A549 (cell line): ENCODE measurements around the gene CTNNBL1. TPM values are rescaled to one million over a fixed set of nuclear protein-coding genes. Genes with fewer than 3 reads are reported as not detected.

Experiments
- ATAC-seq, 2 experiments: fragments of 200-7000 bp in 1 of 2; fragments of >200 bp in 1 of 2; cut with Nextera tagmentation in 1 of 2; cut with Tn5 transposase in 1 of 2; 3 replicates each; pipeline versions ENCODE4 v1.8.0 to v1.9.1; 2018 to 2020; ENCODE audit warnings: mild to moderate bottlenecking in 1 of 2, moderate library complexity in 1 of 2
- CTCF ChIA-PET: fragments of 300-600 bp; sonication (Branson Sonifier 250); formaldehyde crosslinking; extraction: SDS; loops from one replicate; lab custom pipeline; 2021; ENCODE audit warnings: antibody characterized with exemption, inconsistent platforms; lab: Yijun Ruan, JAX
- POLR2A ChIA-PET: fragments of 350-600 bp; formaldehyde crosslinking; extraction: SDS; loops from one replicate; lab custom pipeline; 2021; ENCODE audit warnings: antibody characterized with exemption, inconsistent platforms; lab: Yijun Ruan, JAX
- DNase-seq, 2 experiments: peaks; one replicate each; pipeline versions ENCODE4 v3.0.0 to v3.0.0-alpha.2; 2011 to 2016; ENCODE audit warnings: low read depth in 1 of 2, low spot score in 1 of 2
- FAIRE-seq: peaks from 2 replicates; lab custom pipeline; 2011; peaks lifted over from hg19 to GRCh38; lab: Jason Lieb, UNC
- H3K27ac ChIP-seq, 2 experiments: fragments of >200 bp; sonication (Bioruptor Twin); formaldehyde crosslinking; 3 replicates each; pipeline ENCODE4 v1.5.1; 2016 to 2017
- H3K4me1 ChIP-seq: fragments of >200 bp; sonication (Bioruptor Twin); formaldehyde crosslinking; 3 replicates; pipeline ENCODE4 v1.6.1; 2016
- H3K4me2 ChIP-seq: fragments of >200 bp; sonication (Bioruptor Twin); formaldehyde crosslinking; 3 replicates; pipeline ENCODE4 v1.6.1; 2016
- H3K4me3 ChIP-seq: fragments of >200 bp; sonication (Bioruptor Twin); formaldehyde crosslinking; 3 replicates; pipeline ENCODE4 v1.5.1; 2016
- H3K9me3 ChIP-seq: fragments of >200 bp; sonication (Bioruptor Twin); formaldehyde crosslinking; 3 replicates; pipeline ENCODE4 v1.6.1; 2016
- BCL3 ChIP-seq: fragments of >200 bp; sonication (Bioruptor Twin); formaldehyde crosslinking; IDR thresholded peaks from 3 replicates; pipeline ENCODE4 v1.6.1; 2016
- CHD2 ChIP-seq: fragments of 150-350 bp; IDR thresholded peaks from 2 replicates; pipeline ENCODE4 v1.6.1; 2014; ENCODE audit warnings: low read length; ENCODE audit not compliant: partially characterized antibody
- CHD4 ChIP-seq: fragments of 200-600 bp; sonication (generic); IDR thresholded peaks from 2 replicates; pipeline ENCODE4 v1.6.1; 2016; ENCODE audit warnings: antibody characterized with exemption, mild to moderate bottlenecking, borderline replicate concordance
- EHF ChIP-seq: fragments of 250-450 bp; sonication (Bioruptor Pico); IDR thresholded peaks from 2 replicates; pipeline ENCODE4 v1.5.0; 2020; ENCODE audit warnings: mild to moderate bottlenecking
- EHMT2 ChIP-seq: fragments of 200-600 bp; sonication (generic); IDR thresholded peaks from 2 replicates; pipeline ENCODE4 v1.6.1; 2016; ENCODE audit warnings: antibody characterized with exemption, low read depth, mild to moderate bottlenecking, moderate library complexity
- EP300 ChIP-seq, 2 experiments: fragments of >200 bp; sonication (Bioruptor Twin); formaldehyde crosslinking; IDR thresholded peaks; 2 replicates in 1 of 2; 3 replicates in 1 of 2; pipeline ENCODE4 v1.6.1; 2016 to 2017
- FOSL2 ChIP-seq, 2 experiments: fragments of 450-650 bp in 1 of 2; fragments of >200 bp in 1 of 2; sonication (Bioruptor Twin) in 1 of 2; formaldehyde crosslinking; IDR thresholded peaks; 2 replicates each; pipeline versions ENCODE4 v1.5.0 to v1.6.1; 2016 to 2020; ENCODE audit warnings: mild to moderate bottlenecking in 1 of 2, moderate library complexity in 1 of 2
- FOXS1 ChIP-seq: fragments of 250-450 bp; sonication (Bioruptor Pico); IDR thresholded peaks from 2 replicates; pipeline ENCODE4 v1.5.0; 2020; ENCODE audit warnings: mild to moderate bottlenecking, moderate library complexity
- GATA3 ChIP-seq: IDR thresholded peaks from 2 replicates; pipeline ENCODE4 v1.6.1; 2012; ENCODE audit warnings: borderline replicate concordance
- HDAC2 ChIP-seq: fragments of 200-600 bp; sonication (generic); IDR thresholded peaks from 2 replicates; pipeline ENCODE4 v1.6.1; 2016
- HEYL ChIP-seq: fragments of 250-450 bp; sonication (Bioruptor Pico); IDR thresholded peaks from 2 replicates; pipeline ENCODE4 v1.8.0; 2021; ENCODE audit warnings: mild to moderate bottlenecking, moderate library complexity
- HOXB13 ChIP-seq: fragments of 250-450 bp; sonication (Bioruptor Pico); IDR thresholded peaks from 2 replicates; pipeline ENCODE4 v1.5.0; 2020; ENCODE audit warnings: low read depth, mild to moderate bottlenecking, moderate library complexity
- HOXB5 ChIP-seq: fragments of 250-450 bp; sonication (Bioruptor Pico); IDR thresholded peaks from 2 replicates; pipeline ENCODE4 v1.5.0; 2020; ENCODE audit warnings: mild to moderate bottlenecking, moderate library complexity
- JUN ChIP-seq, 2 experiments: fragments of >200 bp; sonication (Bioruptor Twin); formaldehyde crosslinking; IDR thresholded peaks; 2 replicates in 1 of 2; 3 replicates in 1 of 2; pipeline ENCODE4 v1.6.1; 2016 to 2017
- KDM5A ChIP-seq: fragments of 200-600 bp; sonication (generic); IDR thresholded peaks from 2 replicates; pipeline ENCODE4 v1.6.1; 2016; ENCODE audit warnings: antibody characterized with exemption, mild to moderate bottlenecking
- NPAS2 ChIP-seq: fragments of 250-450 bp; sonication (Bioruptor Pico); IDR thresholded peaks from 2 replicates; pipeline ENCODE4 v1.8.0; 2022; ENCODE audit warnings: mild to moderate bottlenecking, moderate library complexity, borderline replicate concordance
- NR3C1 ChIP-seq: fragments of >200 bp; sonication (Bioruptor Twin); formaldehyde crosslinking; IDR thresholded peaks from 3 replicates; pipeline ENCODE4 v1.6.1; 2017
- POLR2A ChIP-seq: IDR thresholded peaks from 2 replicates; pipeline ENCODE4 v1.6.1; 2012; ENCODE audit warnings: mild to moderate bottlenecking, low read length
- POLR2AphosphoS2 ChIP-seq: conservative IDR thresholded peaks from 2 replicates; pipeline ENCODE4 v1.6.1; 2012; ENCODE audit warnings: low read length, improper control_type of control experiment, inconsistent platforms
- REST ChIP-seq: fragments of 200-600 bp; sonication (generic); IDR thresholded peaks from 2 replicates; pipeline ENCODE4 v1.6.1; 2016; ENCODE audit warnings: antibody characterized with exemption, mild to moderate bottlenecking, moderate library complexity
- ZSCAN20 ChIP-seq: fragments of 250-450 bp; sonication (Bioruptor Pico); IDR thresholded peaks from 2 replicates; pipeline ENCODE4 v1.8.0; 2022; ENCODE audit warnings: mild to moderate bottlenecking, moderate library complexity
- WGBS: methylation state at CpG from one replicate; pipeline ENCODE4 v1.1.6; 2017; ENCODE audit errors: missing lambda C conversion rate; 5-methylcytosine and 5-hydroxymethylcytosine counted together
- polyA plus RNA-seq, 4 experiments: library from polyadenylated mRNA; depleted of rRNA in 3 of 4; stranded (reverse); fragments of >200 nt; fragmentation: RNase III in 1 of 4; extraction: RNeasy Plus Mini Kit Qiagen cat#74134 plus additional on column Dnase treatment in 1 of 4; gene quantifications; 2 replicates in 3 of 4; 3 replicates in 1 of 4; pipeline ENCODE4 v1.2.3, GENCODE V29; 2011 to 2017
- TF ChIP-seq, protein P1 (sequence below): fragments of 250-450 bp; sonication (Bioruptor Pico); IDR thresholded peaks from 2 replicates; pipeline ENCODE4 v1.5.0; 2020; ENCODE audit warnings: low read depth, mild to moderate bottlenecking, moderate library complexity
- TF ChIP-seq, protein P2 (sequence below): fragments of 450-650 bp; IDR thresholded peaks from 2 replicates; pipeline ENCODE4 v1.6.1; 2014; ENCODE audit warnings: antibody characterized with exemption
- TF ChIP-seq, protein P3 (sequence below): fragments of 150-350 bp; IDR thresholded peaks from 2 replicates; pipeline ENCODE4 v1.6.1; 2014; ENCODE audit warnings: low read depth, mild to moderate bottlenecking, low read length

CTNNBL1 gene
- polyA plus RNA-seq, 2 of the 4 experiments (the other 2 are of a cell fraction), result 41.0 to 59.9 TPM

DNA sequence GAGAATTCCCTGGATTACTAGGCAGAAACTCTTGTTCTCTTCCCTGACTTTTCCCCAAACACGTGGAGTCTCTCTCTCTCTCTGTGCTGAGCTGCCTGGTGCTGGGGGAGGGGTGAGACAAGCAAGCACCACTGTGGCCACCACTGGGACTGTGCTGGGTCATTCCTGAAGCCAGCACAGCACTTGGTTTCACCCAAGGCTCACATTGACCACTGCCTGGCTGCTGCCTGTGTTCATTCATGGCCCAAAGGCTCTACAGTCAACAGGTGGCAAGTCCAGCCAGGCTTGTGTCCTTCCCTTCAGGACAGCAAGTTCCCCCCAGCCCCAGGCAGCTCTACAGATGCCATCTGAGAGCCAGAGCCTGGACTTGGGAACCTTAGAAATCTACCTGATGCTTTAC lies 92.2 kb downstream of the CTNNBL1 start:
- TF ChIP-seq POLR2AphosphoS2 (no peak), EP300 (IDR thresholded peaks at IDR 0.05) (no peak)
- TF ChIP-seq, protein P1, sequence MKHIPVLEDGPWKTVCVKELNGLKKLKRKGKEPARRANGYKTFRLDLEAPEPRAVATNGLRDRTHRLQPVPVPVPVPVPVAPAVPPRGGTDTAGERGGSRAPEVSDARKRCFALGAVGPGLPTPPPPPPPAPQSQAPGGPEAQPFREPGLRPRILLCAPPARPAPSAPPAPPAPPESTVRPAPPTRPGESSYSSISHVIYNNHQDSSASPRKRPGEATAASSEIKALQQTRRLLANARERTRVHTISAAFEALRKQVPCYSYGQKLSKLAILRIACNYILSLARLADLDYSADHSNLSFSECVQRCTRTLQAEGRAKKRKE (CRISPR knock-in tag), result no peak
- FAIRE-seq (no peak), DNase-seq (no peak)

DNA sequence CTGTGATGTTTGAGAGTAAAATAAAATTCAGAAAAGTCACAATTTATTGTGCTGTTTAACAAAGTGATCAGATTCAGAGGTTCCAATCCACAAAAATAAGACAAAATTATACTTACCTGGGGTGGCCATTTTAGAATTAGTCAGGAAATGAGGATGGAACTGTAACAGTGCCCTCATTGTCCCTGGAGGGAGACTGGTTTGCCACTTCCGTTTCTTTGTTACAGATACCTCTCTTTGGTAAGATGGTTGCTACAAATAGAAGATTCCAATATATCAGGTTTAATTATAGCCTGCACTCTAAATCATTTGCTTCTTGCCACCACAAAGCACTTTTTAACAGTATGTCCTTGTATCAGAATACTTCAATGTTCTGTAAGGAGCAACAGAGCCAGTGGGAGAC lies 95.6 kb downstream of the CTNNBL1 start:
- WGBS, result 91% methylated on average over 1 of the region's 1 CpG
- H3K4me2 ChIP-seq, result no peak overlapping the region
- no peak for FAIRE-seq

More for the DNA sequence above, 92.2 kb downstream of the CTNNBL1 start:
- H3K4me3 ChIP-seq, result no peak overlapping the region
- no peak for ATAC-seq
- POLR2A ChIA-PET, result no interaction called here
- no peaks in the 10 kb centered on the region for H3K9me3 ChIP-seq
- CTCF ChIA-PET, result no interaction called here
- no peaks in the 10 kb centered on the region for H3K4me1 ChIP-seq
- H3K27ac ChIP-seq, result no peak overlapping the region
- WGBS, result 73% methylated on average over 1 of the region's 1 CpG
- no peak overlapping the region for H3K4me2 ChIP-seq

GRCh38 chr20:37790900-37791299 lies 97.1 kb downstream of the CTNNBL1 start:
- no peak for ATAC-seq
- Histone ChIP-seq H3K27ac (no peak overlapping the region), H3K4me3 (no peak overlapping the region), H3K4me2 (no peak overlapping the region), H3K4me1 (no peaks in the 10 kb centered on the region), H3K9me3 (no peaks in the 10 kb centered on the region)
- POLR2A ChIA-PET, result no interaction called here
- no peak for DNase-seq
- no peak for FAIRE-seq
- CTCF ChIA-PET, result interaction anchor here (0.7 kb wide), 1 partner anchor 441 kb away, joined by 3 read pairs; no protein-coding TSS in a partner anchor
- WGBS, result 76% methylated on average over 1 of the region's 1 CpG
- no peak for TF ChIP-seq HDAC2
- TF ChIP-seq, protein P2, sequence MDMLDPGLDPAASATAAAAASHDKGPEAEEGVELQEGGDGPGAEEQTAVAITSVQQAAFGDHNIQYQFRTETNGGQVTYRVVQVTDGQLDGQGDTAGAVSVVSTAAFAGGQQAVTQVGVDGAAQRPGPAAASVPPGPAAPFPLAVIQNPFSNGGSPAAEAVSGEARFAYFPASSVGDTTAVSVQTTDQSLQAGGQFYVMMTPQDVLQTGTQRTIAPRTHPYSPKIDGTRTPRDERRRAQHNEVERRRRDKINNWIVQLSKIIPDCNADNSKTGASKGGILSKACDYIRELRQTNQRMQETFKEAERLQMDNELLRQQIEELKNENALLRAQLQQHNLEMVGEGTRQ, result no peak
- no peak for TF ChIP-seq HOXB13
- no peak for TF ChIP-seq FOXS1
- no peak for TF ChIP-seq JUN (IDR thresholded peaks at IDR 0.05)
- no peak for TF ChIP-seq BCL3
- TF ChIP-seq ZSCAN20 (CRISPR knock-in tag), result no peak
- no peak for TF ChIP-seq GATA3
- TF ChIP-seq CHD2, result no peak
- TF ChIP-seq FOSL2 (IDR thresholded peaks at IDR 0.05), result no peak
- TF ChIP-seq FOSL2 (CRISPR knock-in tag; IDR thresholded peaks at IDR 0.05), result no peak

More for the DNA sequence above, 95.6 kb downstream of the CTNNBL1 start:
- Histone ChIP-seq H3K4me3 (no peak overlapping the region), H3K9me3 (no peaks in the 10 kb centered on the region), H3K27ac (no peak overlapping the region), H3K4me1 (no peaks in the 10 kb centered on the region)
- TF ChIP-seq EHMT2 (no peak), NR3C1 (no peak), NPAS2 (CRISPR knock-in tag) (no peak), KDM5A (no peak), ZSCAN20 (CRISPR knock-in tag) (no peak), EHF (CRISPR knock-in tag) (no peak), HOXB5 (CRISPR knock-in tag) (no peak), CHD4 (no peak), HEYL (no peak), POLR2AphosphoS2 (no peak), POLR2A (no peak), REST (no peak)
- TF ChIP-seq, protein P3, sequence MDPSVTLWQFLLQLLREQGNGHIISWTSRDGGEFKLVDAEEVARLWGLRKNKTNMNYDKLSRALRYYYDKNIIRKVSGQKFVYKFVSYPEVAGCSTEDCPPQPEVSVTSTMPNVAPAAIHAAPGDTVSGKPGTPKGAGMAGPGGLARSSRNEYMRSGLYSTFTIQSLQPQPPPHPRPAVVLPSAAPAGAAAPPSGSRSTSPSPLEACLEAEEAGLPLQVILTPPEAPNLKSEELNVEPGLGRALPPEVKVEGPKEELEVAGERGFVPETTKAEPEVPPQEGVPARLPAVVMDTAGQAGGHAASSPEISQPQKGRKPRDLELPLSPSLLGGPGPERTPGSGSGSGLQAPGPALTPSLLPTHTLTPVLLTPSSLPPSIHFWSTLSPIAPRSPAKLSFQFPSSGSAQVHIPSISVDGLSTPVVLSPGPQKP, result no peak
- DNase-seq (no peak), ATAC-seq (no peak)
- CTCF ChIA-PET, result no interaction called here
- POLR2A ChIA-PET, result no interaction called here
